ENCODE results near the gene SLC18A3. TPM values are rescaled to one million over a fixed set of nuclear protein-coding genes. Genes with fewer than 3 reads are reported as not detected.

Gene SLC18A3
- total RNA-seq, 4 donors from 2014 or later, result 0.07 TPM; not detected in 3

- intact Hi-C loops (cut with DNase I; ENCODE audit: low total_unique reads), result no loop called here
- Histone ChIP-seq H3K4me3 (no peak overlapping the region), H3K4me1 (no peaks in the 10 kb centered on the region), H3K27me3 (no peaks in the 10 kb centered on the region), H3K9me3 (no peaks in the 10 kb centered on the region), H3K36me3 (no peaks in the 10 kb centered on the region), H3K27ac (peak overlapping the region in 1 of 2 donors; percentile 9)
- no peak for DNase-seq
- TF ChIP-seq CTCF (IDR thresholded peaks at IDR 0.05) (no peak), POLR2A (IDR thresholded peaks at IDR 0.05) (no peak)
Measured at GRCh38 chr10:49568235-49568634, 41.9 kb upstream of the SLC18A3 start.

GRCh38 chr10:49569031-49569631, 41.0 kb upstream of the SLC18A3 start:
- Histone ChIP-seq H3K36me3 (no peaks in the 10 kb centered on the region), H3K27me3 (no peaks in the 10 kb centered on the region), H3K4me1 (no peaks in the 10 kb centered on the region), H3K9me3 (no peaks in the 10 kb centered on the region), H3K4me3 (no peak overlapping the region), H3K27ac (peak overlapping the region in 1 of 2 donors; percentile 9)
- intact Hi-C loops (cut with DNase I; ENCODE audit: low total_unique reads), result no loop called here
- TF ChIP-seq POLR2A (IDR thresholded peaks at IDR 0.05) (no peak), CTCF (IDR thresholded peaks at IDR 0.05) (no peak)
- DNase-seq, result peak in 1 of 2 donors; percentile 39

- H3K27ac ChIP-seq, result no peak overlapping the region
- no peaks in the 10 kb centered on the region for H3K27me3 ChIP-seq
- H3K36me3 ChIP-seq, result no peaks in the 10 kb centered on the region
- intact Hi-C loops (cut with DNase I; ENCODE audit: low total_unique reads), result no loop called here
- TF ChIP-seq POLR2A (IDR thresholded peaks at IDR 0.05) (no peak), CTCF (IDR thresholded peaks at IDR 0.05) (no peak)
- H3K4me3 ChIP-seq, result no peak overlapping the region
- no peaks in the 10 kb centered on the region for H3K4me1 ChIP-seq
- H3K9me3 ChIP-seq, result no peaks in the 10 kb centered on the region
- DNase-seq, result no peak
Measured at GRCh38 chr10:49571388-49571787, 38.7 kb upstream of the SLC18A3 start.

GRCh38 chr10:49572594-49573114, 37.5 kb upstream of the SLC18A3 start:
- Histone ChIP-seq H3K27ac (no peak overlapping the region), H3K4me1 (no peaks in the 10 kb centered on the region), H3K27me3 (no peaks in the 10 kb centered on the region), H3K36me3 (no peaks in the 10 kb centered on the region), H3K9me3 (no peaks in the 10 kb centered on the region), H3K4me3 (no peak overlapping the region)
- intact Hi-C loops (cut with DNase I; ENCODE audit: low total_unique reads), result no loop called here
- no peak for TF ChIP-seq POLR2A (IDR thresholded peaks at IDR 0.05)
- TF ChIP-seq CTCF (IDR thresholded peaks at IDR 0.05), result no peak
- DNase-seq, result peak in 1 of 2 donors; percentile 23

- no peak for DNase-seq
- no peaks in the 10 kb centered on the region for H3K4me1 ChIP-seq
Measured at GRCh38 chr10:49575489-49576072, 34.5 kb upstream of the SLC18A3 start.

More at GRCh38 chr10:49575489-49576072, 34.5 kb upstream of the SLC18A3 start:
- Histone ChIP-seq H3K9me3 (no peaks in the 10 kb centered on the region), H3K27ac (no peak overlapping the region), H3K4me3 (no peak overlapping the region), H3K36me3 (no peaks in the 10 kb centered on the region), H3K27me3 (no peaks in the 10 kb centered on the region)
- intact Hi-C loops (cut with DNase I; ENCODE audit: low total_unique reads), result no loop called here
- TF ChIP-seq POLR2A (IDR thresholded peaks at IDR 0.05), result no peak
- TF ChIP-seq CTCF (IDR thresholded peaks at IDR 0.05), result no peak

Measured in uterus (tissue), 4 donors.